ENCODE data around the gene TFEB. TPM values are rescaled to one million over a fixed set of nuclear protein-coding genes. Genes with fewer than 3 reads are reported as not detected.

TFEB gene
- total RNA-seq, 1 donor = 5.1 TPM

GRCh38 chr6:41744236-41744787, 8.9 kb upstream of the TFEB start:
- Histone ChIP-seq H3K4me1 (ENCODE audit: insufficient read depth, low read length) (no peaks in the 10 kb centered on the region), H3K4me2 (ENCODE audit: insufficient read depth, low read length) (no peak overlapping the region), H4K20me1 (ENCODE audit: insufficient read depth, low read length) (no peaks in the 10 kb centered on the region), H3K36me3 (ENCODE audit: insufficient read depth, low read length) (no peaks in the 10 kb centered on the region), H3K79me2 (ENCODE audit: insufficient read depth, low read length) (no peaks in the 10 kb centered on the region), H2AFZ (ENCODE audit: low read length) (no peak overlapping the region), H3K27ac (ENCODE audit: low read depth, low read length) (no peak overlapping the region), H3K27me3 (ENCODE audit: insufficient read depth, low read length) (peaks cover 2% of the 10 kb centered on the region), H3K9me3 (ENCODE audit: low read depth, low read length) (no peaks in the 10 kb centered on the region), H3K4me3 (ENCODE audit: insufficient read depth, low read length) (no peak overlapping the region)
- DNase-seq (ENCODE audit: insufficient read length, low spot score, missing footprints) = no peak
- no peak for TF ChIP-seq CTCF (IDR thresholded peaks at IDR 0.05; ENCODE audit: extremely low read depth, low read depth, low read length)

- Histone ChIP-seq H3K4me3 (ENCODE audit: insufficient read depth, low read length) (no peak overlapping the region), H2AFZ (ENCODE audit: low read length) (no peak overlapping the region), H3K4me2 (ENCODE audit: insufficient read depth, low read length) (no peak overlapping the region), H3K4me1 (ENCODE audit: insufficient read depth, low read length) (no peaks in the 10 kb centered on the region), H4K20me1 (ENCODE audit: insufficient read depth, low read length) (no peaks in the 10 kb centered on the region), H3K27me3 (ENCODE audit: insufficient read depth, low read length) (peaks cover 2% of the 10 kb centered on the region), H3K9me3 (ENCODE audit: low read depth, low read length) (no peaks in the 10 kb centered on the region), H3K27ac (ENCODE audit: low read depth, low read length) (no peak overlapping the region), H3K36me3 (ENCODE audit: insufficient read depth, low read length) (no peaks in the 10 kb centered on the region), H3K79me2 (ENCODE audit: insufficient read depth, low read length) (no peaks in the 10 kb centered on the region)
- TF ChIP-seq CTCF (IDR thresholded peaks at IDR 0.05; ENCODE audit: extremely low read depth, low read depth, low read length) = no peak
- DNase-seq (ENCODE audit: insufficient read length, low spot score, missing footprints) = peak; percentile 83
These were observed 8.2 kb upstream of the TFEB start for GRCh38 chr6:41743406-41744235.

- Histone ChIP-seq H3K4me2 (ENCODE audit: insufficient read depth, low read length) (no peak overlapping the region), H3K27ac (ENCODE audit: low read depth, low read length) (no peak overlapping the region), H2AFZ (ENCODE audit: low read length) (no peak overlapping the region), H3K4me3 (ENCODE audit: insufficient read depth, low read length) (no peak overlapping the region), H3K4me1 (ENCODE audit: insufficient read depth, low read length) (no peaks in the 10 kb centered on the region), H4K20me1 (ENCODE audit: insufficient read depth, low read length) (no peaks in the 10 kb centered on the region), H3K36me3 (ENCODE audit: insufficient read depth, low read length) (no peaks in the 10 kb centered on the region), H3K27me3 (ENCODE audit: insufficient read depth, low read length) (no peaks in the 10 kb centered on the region), H3K79me2 (ENCODE audit: insufficient read depth, low read length) (no peaks in the 10 kb centered on the region), H3K9me3 (ENCODE audit: low read depth, low read length) (no peaks in the 10 kb centered on the region)
- DNase-seq (ENCODE audit: insufficient read length, low spot score, missing footprints) = peak; percentile 76
- TF ChIP-seq CTCF (IDR thresholded peaks at IDR 0.05; ENCODE audit: extremely low read depth, low read depth, low read length) = no peak
These were observed 6.5 kb upstream of the TFEB start for GRCh38 chr6:41741625-41742490.

Measured in osteoblast (primary cell).